Mesenchymal stem cell (in vitro differentiated cells and primary cell): ENCODE results near the gene TNRC6A.

Source experiments
- DNase-seq: peaks from one replicate; pipeline ENCODE4 v3.0.0-alpha.2; 2013
- H2AFZ ChIP-seq: one replicate; pipeline ENCODE4 v1.6.1; 2013; ENCODE audit warnings: low read depth, mild to moderate bottlenecking, control low read depth, inconsistent platforms, low read length, moderate library complexity
- H2AK5ac ChIP-seq: 2 replicates; pipeline ENCODE4 v1.6.1; 2013; ENCODE audit warnings: low read length, moderate library complexity, mild to moderate bottlenecking, inconsistent platforms; ENCODE audit not compliant: severe bottlenecking
- H2BK120ac ChIP-seq: one replicate; pipeline ENCODE4 v1.6.1; 2013; ENCODE audit warnings: low read depth, mild to moderate bottlenecking, inconsistent platforms, low read length, moderate library complexity
- H2BK12ac ChIP-seq, 2 experiments: one replicate each; pipeline ENCODE4 v1.6.1; 2013; ENCODE audit warnings: inconsistent platforms in 2 of 2, low read length in 2 of 2, mild to moderate bottlenecking in 2 of 2, moderate library complexity in 2 of 2, control low read depth in 1 of 2
- H2BK15ac ChIP-seq: one replicate; pipeline ENCODE4 v1.6.1; 2013; ENCODE audit warnings: mild to moderate bottlenecking, low read depth, inconsistent platforms; ENCODE audit not compliant: poor library complexity, severe bottlenecking
- H2BK5ac ChIP-seq: 2 replicates; pipeline ENCODE4 v1.6.1; 2013; ENCODE audit warnings: low read depth, mild to moderate bottlenecking, low read length, control low read depth, inconsistent platforms; ENCODE audit not compliant: poor library complexity, severe bottlenecking
- H3K14ac ChIP-seq, 2 experiments: one replicate each; pipeline ENCODE4 v1.6.1; 2013; ENCODE audit warnings: inconsistent platforms in 2 of 2, low read length in 2 of 2, control low read depth in 1 of 2, mild to moderate bottlenecking in 1 of 2, moderate library complexity in 1 of 2
- H3K18ac ChIP-seq, 2 experiments: one replicate each; pipeline ENCODE4 v1.6.1; 2013; ENCODE audit warnings: inconsistent platforms in 2 of 2, low read length in 2 of 2, control low read depth in 1 of 2, low read depth in 1 of 2, mild to moderate bottlenecking in 1 of 2
- H3K23ac ChIP-seq, 2 experiments: one replicate each; pipeline ENCODE4 v1.6.1; 2013; ENCODE audit warnings: inconsistent platforms in 2 of 2, low read length in 2 of 2, mild to moderate bottlenecking in 2 of 2, moderate library complexity in 2 of 2, control low read depth in 1 of 2
- H3K27ac ChIP-seq: 2 replicates; pipeline ENCODE4 v1.5.1; 2013; ENCODE audit warnings: mild to moderate bottlenecking, moderate library complexity, low read length, control low read depth, inconsistent platforms; ENCODE audit not compliant: poor library complexity, severe bottlenecking
- H3K27me3 ChIP-seq, 2 experiments: 2 replicates each; pipeline versions ENCODE4 v1.6.1 to v1.7.0; 2013; ENCODE audit warnings: low read length in 2 of 2, mild to moderate bottlenecking in 2 of 2, moderate library complexity in 2 of 2, control low read depth in 1 of 2, inconsistent platforms in 1 of 2; ENCODE audit not compliant: control insufficient read depth in 1 of 2, insufficient read depth in 1 of 2
- H3K36me3 ChIP-seq, 2 experiments: 2 replicates each; pipeline versions ENCODE4 v1.6.1 to v1.7.0; 2013; ENCODE audit warnings: low read length in 2 of 2, control low read depth in 1 of 2, inconsistent platforms in 1 of 2, low read depth in 1 of 2, mild to moderate bottlenecking in 1 of 2; ENCODE audit not compliant: insufficient read depth in 2 of 2, control insufficient read depth in 1 of 2
- H3K4ac ChIP-seq, 2 experiments: one replicate each; pipeline ENCODE4 v1.6.1; 2013; ENCODE audit warnings: inconsistent platforms in 2 of 2, low read length in 2 of 2, mild to moderate bottlenecking in 2 of 2, moderate library complexity in 2 of 2, control low read depth in 1 of 2, low read depth in 1 of 2
- H3K4me1 ChIP-seq: 2 replicates; pipeline ENCODE4 v1.6.1; 2013; ENCODE audit warnings: low read depth, low read length, control low read depth; ENCODE audit not compliant: control insufficient read depth, insufficient read depth
- H3K4me2 ChIP-seq: 2 replicates; pipeline ENCODE4 v1.6.1; 2013; ENCODE audit warnings: low read length, mild to moderate bottlenecking, inconsistent platforms; ENCODE audit not compliant: poor library complexity, severe bottlenecking
- H3K4me3 ChIP-seq, 2 experiments: 2 replicates each; pipeline versions ENCODE4 v1.5.1 to v1.7.0; 2013; ENCODE audit warnings: low read length in 2 of 2, mild to moderate bottlenecking in 2 of 2, control low read depth in 1 of 2, low read depth in 1 of 2; ENCODE audit not compliant: insufficient read depth in 1 of 2
- H3K79me1 ChIP-seq: replicated peaks from 2 replicates; pipeline ENCODE4 v1.6.1; 2013; ENCODE audit warnings: mild to moderate bottlenecking, control low read depth, low read length, inconsistent platforms; ENCODE audit not compliant: poor library complexity, severe bottlenecking
- H3K9ac ChIP-seq: 2 replicates; pipeline ENCODE4 v1.7.0; 2013; ENCODE audit warnings: mild to moderate bottlenecking, low read length, moderate library complexity
- H3K9me3 ChIP-seq: 2 replicates; pipeline ENCODE4 v1.7.0; 2013; ENCODE audit warnings: mild to moderate bottlenecking, low read length; ENCODE audit not compliant: control insufficient read depth
- H4K8ac ChIP-seq: one replicate; pipeline ENCODE4 v1.6.1; 2013; ENCODE audit warnings: inconsistent platforms, mild to moderate bottlenecking, low read length, moderate library complexity
- H4K91ac ChIP-seq: one replicate; pipeline ENCODE4 v1.6.1; 2013; ENCODE audit warnings: mild to moderate bottlenecking, low read length, inconsistent platforms
- WGBS: methylation state at CpG from one replicate; pipeline ENCODE4 v1.1.7; 2013; ENCODE audit warnings: mixed read lengths; 5-methylcytosine and 5-hydroxymethylcytosine counted together

The TNRC6A gene

DNA sequence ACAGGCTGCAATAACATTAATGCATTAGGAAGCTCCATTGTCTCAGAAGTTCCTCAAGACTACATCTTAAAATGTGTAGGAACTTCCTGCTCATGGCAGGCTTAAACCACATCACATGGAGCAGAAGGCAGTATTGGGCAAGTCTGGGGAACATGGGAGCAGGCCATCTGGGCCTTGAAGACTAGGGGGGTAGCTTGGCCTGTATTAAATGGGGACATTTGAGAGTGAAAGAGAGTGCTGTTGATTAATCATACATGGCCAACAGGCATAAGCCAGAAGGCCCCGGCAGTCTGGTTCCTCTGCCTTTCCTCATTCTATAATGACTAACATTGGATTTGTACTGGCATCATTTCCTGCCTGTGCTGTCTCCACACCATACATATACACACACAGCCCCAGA lies 91.1 kb downstream of the TNRC6A start:
- no peak overlapping the region for H3K23ac ChIP-seq
- H3K79me1 ChIP-seq, result peaks cover 33% of the 10 kb centered on the region
- 86% methylated on average over 1 of the region's 1 CpG for WGBS
- no peak overlapping the region for H2AFZ ChIP-seq
- H4K91ac ChIP-seq, result no peak overlapping the region
- no peak overlapping the region for H3K18ac ChIP-seq
- DNase-seq, result peak; percentile 45
- no peak overlapping the region for H2BK5ac ChIP-seq
- H3K9ac ChIP-seq, result no peak overlapping the region
- H3K36me3 ChIP-seq, result peaks cover 67 to 95% of the 10 kb centered on the region in 2 experiments
- no peaks in the 10 kb centered on the region for H3K27me3 ChIP-seq
- H2AK5ac ChIP-seq, result no peak overlapping the region
- no peak overlapping the region for H3K4me2 ChIP-seq
- H3K14ac ChIP-seq, result no peak overlapping the region
- no peak overlapping the region for H2BK15ac ChIP-seq
- no peak overlapping the region for H2BK120ac ChIP-seq
- H3K4me1 ChIP-seq, result no peaks in the 10 kb centered on the region
- no peak overlapping the region for H3K27ac ChIP-seq
- no peak overlapping the region for H3K4ac ChIP-seq
- no peaks in the 10 kb centered on the region for H3K9me3 ChIP-seq
- no peak overlapping the region for H4K8ac ChIP-seq
- H3K4me3 ChIP-seq, result no peak overlapping the region
- no peak overlapping the region for H2BK12ac ChIP-seq

- H3K9me3 ChIP-seq, result no peaks in the 10 kb centered on the region
Measured at GRCh38 chr16:24821129-24821528, 91.7 kb downstream of the TNRC6A start.

DNA sequence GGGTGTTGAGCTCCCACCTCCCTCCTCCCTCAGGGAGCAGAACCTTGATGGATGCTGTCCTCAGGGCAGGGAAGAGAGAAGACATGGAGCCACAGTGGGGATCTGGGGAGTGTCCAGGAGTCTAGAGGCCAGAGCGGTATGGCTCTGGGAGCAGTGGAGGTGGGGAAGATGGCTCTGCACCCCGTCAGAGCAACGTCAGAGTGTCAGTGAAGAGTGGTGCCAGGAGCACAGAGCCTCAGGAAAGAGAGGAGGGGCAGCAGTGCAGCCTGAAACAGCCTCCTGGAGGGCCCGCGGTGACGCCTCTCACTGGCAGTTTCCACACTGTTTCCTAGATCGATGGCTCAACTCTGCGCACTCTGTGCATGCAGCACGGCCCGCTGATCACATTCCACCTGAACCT lies 93.1 kb downstream of the TNRC6A start:
- Histone ChIP-seq H3K4me2 (no peak overlapping the region), H3K4me1 (no peaks in the 10 kb centered on the region), H2AK5ac (no peak overlapping the region), H3K18ac (no peak overlapping the region), H2BK15ac (no peak overlapping the region), H3K36me3 (peaks cover 72 to 94% of the 10 kb centered on the region in 2 experiments), H2BK12ac (no peak overlapping the region), H3K9ac (no peak overlapping the region), H3K4ac (no peak overlapping the region), H3K27me3 (no peaks in the 10 kb centered on the region), H3K23ac (no peak overlapping the region), H2BK120ac (no peak overlapping the region), H3K14ac (no peak overlapping the region), H3K4me3 (no peak overlapping the region), H3K9me3 (no peaks in the 10 kb centered on the region), H4K8ac (no peak overlapping the region), H3K79me1 (peaks cover 36% of the 10 kb centered on the region), H3K27ac (no peak overlapping the region), H4K91ac (no peak overlapping the region), H2AFZ (no peak overlapping the region), H2BK5ac (no peak overlapping the region)
- 96% methylated on average over 10 of the region's 10 CpGs for WGBS
- no peak for DNase-seq

More at GRCh38 chr16:24821129-24821528, 91.7 kb downstream of the TNRC6A start:
- Histone ChIP-seq H3K4ac (no peak overlapping the region), H2AK5ac (no peak overlapping the region), H2BK5ac (no peak overlapping the region), H3K14ac (no peak overlapping the region), H3K4me2 (no peak overlapping the region), H4K91ac (no peak overlapping the region), H3K23ac (no peak overlapping the region), H3K4me1 (no peaks in the 10 kb centered on the region), H2AFZ (no peak overlapping the region), H3K27ac (no peak overlapping the region), H2BK120ac (no peak overlapping the region), H3K4me3 (no peak overlapping the region), H3K36me3 (peaks cover 66 to 95% of the 10 kb centered on the region in 2 experiments), H3K9ac (no peak overlapping the region), H2BK15ac (no peak overlapping the region), H4K8ac (no peak overlapping the region), H2BK12ac (no peak overlapping the region), H3K18ac (no peak overlapping the region), H3K27me3 (no peaks in the 10 kb centered on the region), H3K79me1 (peaks cover 34% of the 10 kb centered on the region)
- 93% methylated on average over 9 of the region's 9 CpGs for WGBS
- no peak for DNase-seq

GRCh38 chr16:24822974-24823373 lies 93.5 kb downstream of the TNRC6A start:
- no peak overlapping the region for H3K4ac ChIP-seq
- H3K18ac ChIP-seq, result no peak overlapping the region
- H3K27me3 ChIP-seq, result no peaks in the 10 kb centered on the region
- H3K4me3 ChIP-seq, result no peak overlapping the region
- H3K9ac ChIP-seq, result no peak overlapping the region
- no peak overlapping the region for H3K4me2 ChIP-seq
- H3K14ac ChIP-seq, result no peak overlapping the region
- H2BK12ac ChIP-seq, result no peak overlapping the region
- no peaks in the 10 kb centered on the region for H3K4me1 ChIP-seq
- no peak overlapping the region for H2BK15ac ChIP-seq
- no peak overlapping the region for H2AFZ ChIP-seq
- H3K23ac ChIP-seq, result no peak overlapping the region
- H3K9me3 ChIP-seq, result no peaks in the 10 kb centered on the region
- H2BK120ac ChIP-seq, result no peak overlapping the region
- H4K91ac ChIP-seq, result no peak overlapping the region
- no peak for DNase-seq
- no peak overlapping the region for H4K8ac ChIP-seq
- H3K36me3 ChIP-seq, result peaks cover 74 to 94% of the 10 kb centered on the region in 2 experiments
- peaks cover 32% of the 10 kb centered on the region for H3K79me1 ChIP-seq
- no peak overlapping the region for H2AK5ac ChIP-seq
- H3K27ac ChIP-seq, result no peak overlapping the region
- 99% methylated on average over 8 of the region's 8 CpGs for WGBS
- no peak overlapping the region for H2BK5ac ChIP-seq
